ENCODE measurements around the gene TEX54.

The TEX54 gene

GRCh38 chr11:62787005-62787759 lies 45.5 kb downstream of the TEX54 start, which contains the start of gene TMEM179B:
Gene TMEM179B, plus strand, starts transcription at chr11:62787402. Its CDS starts 30 bp downstream, at chr11:62787432.
- peak; percentile 95 for DNase-seq (ENCODE audit: low read depth)

DNA sequence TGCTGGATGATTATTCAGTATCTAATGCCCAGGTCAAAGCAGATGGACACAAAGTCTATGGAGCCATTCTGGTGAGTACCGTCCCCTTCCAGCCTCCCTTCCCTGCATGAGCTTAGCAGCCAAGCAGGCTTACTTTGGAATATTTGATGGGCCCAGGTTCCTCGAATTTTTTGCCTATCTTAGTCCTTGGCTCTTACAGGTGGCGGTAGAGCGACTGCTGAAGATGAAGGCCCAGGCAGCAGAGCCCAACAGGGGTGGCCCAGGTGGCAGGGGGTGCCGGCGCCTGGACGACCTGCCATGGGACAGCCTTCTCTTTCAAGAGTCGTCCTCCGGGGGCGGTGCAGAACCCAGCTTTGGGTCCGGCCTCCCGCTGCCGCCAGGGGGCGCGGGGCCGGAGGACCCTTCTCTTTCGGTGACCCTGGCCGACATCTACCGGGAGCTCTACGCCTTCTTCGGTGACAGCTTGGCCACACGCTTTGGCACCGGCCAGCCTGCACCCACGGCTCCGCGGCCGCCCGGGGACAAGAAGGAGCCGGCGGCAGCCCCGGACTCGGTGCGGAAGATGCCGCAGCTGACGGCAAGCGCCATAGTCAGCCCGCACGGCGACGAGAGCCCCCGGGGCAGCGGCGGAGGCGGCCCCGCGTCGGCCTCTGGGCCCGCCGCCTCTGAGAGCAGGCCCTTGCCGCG lies 46.2 kb downstream of the TEX54 start:
- DNase-seq (ENCODE audit: low read depth): peak; percentile 80

DNA sequence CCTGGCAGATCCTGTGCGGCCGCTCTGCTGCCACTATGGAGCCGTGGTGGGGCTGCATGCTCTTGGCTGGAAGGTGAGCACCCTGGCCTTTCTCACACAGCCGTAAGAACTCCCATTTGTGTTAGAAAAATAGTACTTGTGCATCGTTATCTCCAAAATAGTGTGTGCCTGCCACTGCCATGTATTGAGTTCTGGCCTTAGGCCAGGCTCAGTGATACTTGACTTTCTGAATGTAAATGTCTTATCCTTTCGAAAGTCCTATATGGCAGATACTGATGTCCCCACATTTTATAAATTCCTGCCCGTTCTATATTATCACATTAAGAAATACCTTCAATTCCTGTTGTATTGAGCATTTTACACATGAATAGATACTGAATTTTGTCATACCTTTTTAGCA lies 49.9 kb downstream of the TEX54 start:
- no peak for DNase-seq (ENCODE audit: low read depth)

All from activated T-helper 9 cell treated with anti-CD3 and anti-CD28 coated beads, Interleukin-2, amount 50 U/mL, for 16 hours (primary cell).